H1 (cell line): ENCODE data around the gene ZNF101. TPM values are rescaled to one million over a fixed set of nuclear protein-coding genes. Genes with fewer than 3 reads are reported as not detected.
A peak's percentile ranks its signal among the peaks of the same experiment; 100 is the strongest.

Source experiments
- ASH2L ChIP-seq: fragments of 200-600, 300-600 bp; sonication (generic); IDR thresholded peaks from one replicate; pipeline ENCODE4 v1.7.1; 2017; ENCODE audit warnings: low read length
- BACH1 ChIP-seq: IDR thresholded peaks from 2 replicates; pipeline ENCODE4 v1.6.1; 2012; ENCODE audit warnings: low read length, improper control_type of control experiment
- BCL11A ChIP-seq, 2 experiments: IDR thresholded peaks; one replicate each; pipeline ENCODE4 v1.6.1; 2011; ENCODE audit warnings: low read depth in 2 of 2, low read length in 2 of 2, mild to moderate bottlenecking in 2 of 2
- BRCA1 ChIP-seq: IDR thresholded peaks from 2 replicates; pipeline ENCODE4 v1.6.1; 2012; ENCODE audit warnings: low read depth, low read length, improper control_type of control experiment
- CBX5 ChIP-seq: fragments of 300-800, 300-1000 bp; sonication (generic); IDR thresholded peaks from 2 replicates; pipeline ENCODE4 v1.7.1; 2016; ENCODE audit warnings: antibody characterized with exemption, low read length, low read depth
- EZH2 ChIP-seq: fragments of 200-600 bp; sonication (generic); IDR thresholded peaks from 2 replicates; pipeline ENCODE4 v1.7.1; 2012; ENCODE audit warnings: low read depth, mild to moderate bottlenecking, moderate library complexity, low read length, inconsistent platforms; ENCODE audit not compliant: severe bottlenecking
- FOSL1 ChIP-seq: IDR thresholded peaks from 2 replicates; pipeline ENCODE4 v1.6.1; 2011; ENCODE audit warnings: mild to moderate bottlenecking, low read depth, low read length, moderate library complexity; ENCODE audit not compliant: insufficient read depth
- HDAC2 ChIP-seq, 2 experiments: fragments of 300-600 bp in 1 of 2; sonication (generic) in 1 of 2; IDR thresholded peaks; 2 replicates each; pipeline ENCODE4 v1.6.1; 2011 to 2012; ENCODE audit warnings: low read depth in 2 of 2, low read length in 2 of 2, mild to moderate bottlenecking in 2 of 2, moderate library complexity in 2 of 2, borderline replicate concordance in 1 of 2, inconsistent platforms in 1 of 2
- JUND ChIP-seq: IDR thresholded peaks from 2 replicates; pipeline ENCODE4 v1.6.1; 2011; ENCODE audit warnings: mild to moderate bottlenecking, improper control_type of control experiment, low read length
- KDM4A ChIP-seq: IDR thresholded peaks from one replicate; pipeline ENCODE4 v1.7.1; 2012; ENCODE audit warnings: low read depth, mild to moderate bottlenecking, moderate library complexity, low read length, inconsistent platforms; ENCODE audit not compliant: severe bottlenecking
- PHF8 ChIP-seq: fragments of 200-600 bp; sonication (generic); conservative IDR thresholded peaks from 2 replicates; pipeline ENCODE4 v1.7.1; 2012; ENCODE audit warnings: low read depth, mild to moderate bottlenecking, inconsistent platforms, low read length, moderate library complexity
- POLR2AphosphoS5 ChIP-seq: IDR thresholded peaks from 2 replicates; pipeline ENCODE4 v1.6.1; 2011; ENCODE audit warnings: low read depth, low read length
- RBBP5 ChIP-seq: IDR thresholded peaks from 2 replicates; pipeline ENCODE4 v1.7.1; 2012; ENCODE audit warnings: low read depth, mild to moderate bottlenecking, inconsistent platforms, low read length, moderate library complexity, borderline replicate concordance
- RNF2 ChIP-seq: fragments of 200-900, 300-1000 bp; sonication (generic); IDR thresholded peaks from 2 replicates; pipeline ENCODE4 v1.7.1; 2016; ENCODE audit warnings: borderline replicate concordance, low read depth, mild to moderate bottlenecking, antibody characterized with exemption, low read length; ENCODE audit not compliant: poor library complexity, severe bottlenecking; ENCODE audit errors: missing control alignments
- SUZ12 ChIP-seq: fragments of 200-600 bp; sonication (generic); IDR thresholded peaks from 2 replicates; pipeline ENCODE4 v1.6.1; 2012; ENCODE audit warnings: mild to moderate bottlenecking, inconsistent platforms, low read length, moderate library complexity, mixed read lengths
- TBP ChIP-seq: IDR thresholded peaks from 2 replicates; pipeline ENCODE4 v1.6.1; 2011; ENCODE audit warnings: low read depth, low read length, improper control_type of control experiment
- polyA plus RNA-seq, 7 experiments: library from polyadenylated mRNA; depleted of rRNA in 3 of 7; stranded (reverse) in 5 of 7; unstranded in 2 of 7; fragments of >200 nt in 5 of 7; fragments of 200-250 nt in 2 of 7; gene quantifications; 1 replicate in 5 of 7; 2 replicates in 1 of 7; 4 replicates in 1 of 7; pipeline versions ENCODE4 v1.2.1 to v1.2.3, GENCODE V29; 2011 to 2013; ENCODE audit warnings: missing spikeins in 2 of 7, mixed read lengths in 2 of 7
- total RNA-seq: library from RNA; stranded (reverse); fragmentation: NEBNext Ultra II Directional; extraction: Animal tissue kit (Norgen Biotek cat#: 25700); gene quantifications from 2 replicates; pipeline ENCODE4 v1.2.1, GENCODE V29; 2021
- TF ChIP-seq, protein P1 (sequence below): IDR thresholded peaks from 2 replicates; pipeline ENCODE4 v1.6.1; 2012; ENCODE audit warnings: low read length, inconsistent platforms
- TF ChIP-seq, protein P2 (sequence below): IDR thresholded peaks from 2 replicates; pipeline ENCODE4 v1.6.1; 2011; ENCODE audit warnings: low read length, improper control_type of control experiment
- TF ChIP-seq, protein P3 (sequence below): IDR thresholded peaks from 2 replicates; pipeline ENCODE4 v1.6.1; 2012; ENCODE audit warnings: inconsistent platforms

Gene ZNF101
- total and polyA plus RNA-seq, 2 of the 8 experiments (the other 6 are each of a cell fraction or from before 2014, with no cell fraction given) = 13.0 to 50.9 TPM

DNA sequence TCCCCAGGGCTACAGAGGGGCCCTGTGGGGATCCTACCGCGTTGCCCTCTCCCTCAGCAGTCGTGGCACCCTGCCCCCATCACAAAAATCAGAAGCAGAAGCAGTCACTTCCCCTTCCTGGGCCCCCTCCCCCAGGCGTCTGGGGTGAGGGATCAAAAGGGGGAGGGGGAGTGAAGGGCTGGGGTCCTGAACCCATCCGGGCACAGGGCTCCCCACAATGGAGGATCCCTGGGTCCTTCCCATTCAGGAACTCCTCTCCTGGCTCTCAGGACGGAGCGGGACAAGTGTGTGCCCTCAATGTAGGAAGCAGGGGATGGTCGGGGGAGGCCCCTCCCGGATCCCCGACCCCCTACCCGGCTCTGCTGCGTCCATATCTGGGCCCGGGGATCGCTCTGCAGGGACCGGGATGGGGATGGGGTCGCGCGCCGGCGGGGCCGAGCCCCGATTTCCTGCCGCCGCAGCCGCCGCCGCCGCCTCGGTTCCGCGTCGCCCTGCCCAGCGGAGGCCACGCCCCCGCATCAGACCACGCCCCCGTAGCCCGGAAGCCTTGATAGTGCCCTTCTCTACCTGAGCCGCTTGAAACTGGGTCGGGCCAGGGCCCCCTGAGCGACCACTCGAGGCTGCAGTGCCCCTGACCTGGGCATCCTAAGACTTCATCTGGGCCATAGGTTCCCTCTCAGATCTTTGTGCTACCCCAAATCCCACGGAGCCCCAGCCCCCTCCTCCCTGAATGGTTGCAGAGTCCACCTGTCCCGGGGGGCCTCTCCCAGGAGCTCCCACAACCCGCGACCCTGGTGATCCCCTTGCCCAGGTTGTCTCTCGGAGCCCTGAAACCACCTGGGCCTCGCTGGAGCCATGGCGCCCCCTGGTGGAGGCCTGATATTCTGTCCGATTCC, 25.2 kb upstream of the ZNF101 start, which contains the start of gene GMIP (continued):
- TF ChIP-seq, protein P1, sequence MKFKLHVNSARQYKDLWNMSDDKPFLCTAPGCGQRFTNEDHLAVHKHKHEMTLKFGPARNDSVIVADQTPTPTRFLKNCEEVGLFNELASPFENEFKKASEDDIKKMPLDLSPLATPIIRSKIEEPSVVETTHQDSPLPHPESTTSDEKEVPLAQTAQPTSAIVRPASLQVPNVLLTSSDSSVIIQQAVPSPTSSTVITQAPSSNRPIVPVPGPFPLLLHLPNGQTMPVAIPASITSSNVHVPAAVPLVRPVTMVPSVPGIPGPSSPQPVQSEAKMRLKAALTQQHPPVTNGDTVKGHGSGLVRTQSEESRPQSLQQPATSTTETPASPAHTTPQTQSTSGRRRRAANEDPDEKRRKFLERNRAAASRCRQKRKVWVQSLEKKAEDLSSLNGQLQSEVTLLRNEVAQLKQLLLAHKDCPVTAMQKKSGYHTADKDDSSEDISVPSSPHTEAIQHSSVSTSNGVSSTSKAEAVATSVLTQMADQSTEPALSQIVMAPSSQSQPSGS = no peak
- peak; percentile 64; the same call in 1 of the 2 replicates for TF ChIP-seq RBBP5
- TF ChIP-seq FOSL1 = no peak
- TF ChIP-seq KDM4A = peak; percentile 90
- TF ChIP-seq CBX5 = no peak
- TF ChIP-seq POLR2AphosphoS5 = peak; percentile 65
- TF ChIP-seq, protein P2, sequence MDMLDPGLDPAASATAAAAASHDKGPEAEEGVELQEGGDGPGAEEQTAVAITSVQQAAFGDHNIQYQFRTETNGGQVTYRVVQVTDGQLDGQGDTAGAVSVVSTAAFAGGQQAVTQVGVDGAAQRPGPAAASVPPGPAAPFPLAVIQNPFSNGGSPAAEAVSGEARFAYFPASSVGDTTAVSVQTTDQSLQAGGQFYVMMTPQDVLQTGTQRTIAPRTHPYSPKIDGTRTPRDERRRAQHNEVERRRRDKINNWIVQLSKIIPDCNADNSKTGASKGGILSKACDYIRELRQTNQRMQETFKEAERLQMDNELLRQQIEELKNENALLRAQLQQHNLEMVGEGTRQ = no peak
- 0 out of 4 replicates have a peak, but pooled peaks of 1 of the 2 experiments have one; percentile 19 for TF ChIP-seq HDAC2 (IDR thresholded peaks at IDR 0.05; ENCODE audit: borderline replicate concordance in 1 of 2, low read depth in 2 of 2, low read length in 2 of 2)
- peak; percentile 65 for TF ChIP-seq PHF8
- TF ChIP-seq BACH1 = 0 out of 2 replicates have a peak, but pooled peaks have one; percentile 22
- peak; percentile 39; the same call in 1 of the 2 replicates for TF ChIP-seq TBP
- no peak for TF ChIP-seq BRCA1
- no peak for TF ChIP-seq EZH2
- no peak for TF ChIP-seq BCL11A (IDR thresholded peaks at IDR 0.05; ENCODE audit: low read depth in 2 of 2, low read length in 2 of 2)
- TF ChIP-seq JUND = no peak
- peak; percentile 40 for TF ChIP-seq ASH2L
- TF ChIP-seq, protein P3, sequence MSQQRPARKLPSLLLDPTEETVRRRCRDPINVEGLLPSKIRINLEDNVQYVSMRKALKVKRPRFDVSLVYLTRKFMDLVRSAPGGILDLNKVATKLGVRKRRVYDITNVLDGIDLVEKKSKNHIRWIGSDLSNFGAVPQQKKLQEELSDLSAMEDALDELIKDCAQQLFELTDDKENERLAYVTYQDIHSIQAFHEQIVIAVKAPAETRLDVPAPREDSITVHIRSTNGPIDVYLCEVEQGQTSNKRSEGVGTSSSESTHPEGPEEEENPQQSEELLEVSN = no peak
- TF ChIP-seq RNF2 = no peak
- no peak for TF ChIP-seq SUZ12
